SK-N-SH (cell line): ENCODE measurements around the gene ZBED3.

Experiments used
- EZH2phosphoT487 ChIP-seq: fragments of 200-600 bp; sonication (generic); IDR thresholded peaks from 2 replicates; pipeline ENCODE4 v1.6.1; 2017; ENCODE audit warnings: low read depth, mixed run types, mild to moderate bottlenecking, antibody characterized with exemption, moderate library complexity, borderline replicate concordance
- NRF1 ChIP-seq: IDR thresholded peaks from 2 replicates; pipeline ENCODE4 v1.6.1; 2012; ENCODE audit warnings: low read depth, mild to moderate bottlenecking, low read length
- POLR2AphosphoS5 ChIP-seq: IDR thresholded peaks from 2 replicates; pipeline ENCODE4 v1.6.1; 2012; ENCODE audit warnings: low read depth, low read length
- RAD21 ChIP-seq: IDR thresholded peaks from 2 replicates; pipeline ENCODE4 v1.6.1; 2012; ENCODE audit warnings: mild to moderate bottlenecking, low read length
- TCF12 ChIP-seq: IDR thresholded peaks from 2 replicates; pipeline ENCODE4 v1.4.0; 2012
- YY1 ChIP-seq: IDR thresholded peaks from 2 replicates; pipeline ENCODE4 v1.4.0; 2012; ENCODE audit warnings: low read depth, mild to moderate bottlenecking
- TF ChIP-seq, protein P1 (sequence below): fragments of 200-600 bp; sonication (generic); IDR thresholded peaks from 2 replicates; pipeline ENCODE4 v1.6.1; 2017; ENCODE audit warnings: antibody characterized with exemption, mild to moderate bottlenecking, moderate library complexity
- TF ChIP-seq, protein P2 (sequence below): IDR thresholded peaks from 2 replicates; pipeline ENCODE4 v1.6.1; 2012; ENCODE audit warnings: mild to moderate bottlenecking, low read depth, low read length, moderate library complexity

DNA sequence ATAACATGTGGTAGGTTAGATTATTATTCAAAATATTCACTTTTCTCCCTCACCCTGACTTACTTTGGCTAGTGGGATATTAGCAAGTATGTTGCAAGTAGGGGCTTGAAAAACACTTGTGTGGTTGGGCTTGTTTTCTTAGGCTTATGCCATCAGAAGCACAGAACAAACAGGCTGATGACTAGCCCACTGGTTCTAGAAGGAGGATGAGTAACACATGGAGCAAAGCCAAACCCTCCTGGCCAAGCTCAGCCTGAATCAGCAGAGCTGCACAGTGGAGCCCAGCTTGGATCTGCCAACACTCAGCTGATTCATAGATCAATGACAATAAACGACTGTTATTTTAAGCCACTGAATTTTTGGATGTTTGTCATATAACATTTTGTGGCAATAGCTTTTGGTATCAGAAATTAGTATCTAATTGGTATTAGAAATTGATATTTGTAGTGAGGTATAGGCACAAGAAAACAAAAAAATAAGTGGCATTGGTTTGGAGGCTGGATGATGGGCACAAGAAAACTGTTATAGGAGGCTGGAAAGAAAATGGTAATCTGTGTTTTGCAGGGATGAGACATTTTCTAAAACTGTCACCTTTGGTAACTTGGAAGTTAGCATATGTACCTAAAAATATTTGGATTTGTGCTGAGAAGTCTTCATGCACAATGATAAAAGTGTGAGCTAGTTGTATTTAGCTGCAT, 46.1 kb upstream of the ZBED3 start:
- TF ChIP-seq POLR2AphosphoS5, result peak; percentile 55; the same call in 1 of the 2 replicates
- TF ChIP-seq, protein P1, sequence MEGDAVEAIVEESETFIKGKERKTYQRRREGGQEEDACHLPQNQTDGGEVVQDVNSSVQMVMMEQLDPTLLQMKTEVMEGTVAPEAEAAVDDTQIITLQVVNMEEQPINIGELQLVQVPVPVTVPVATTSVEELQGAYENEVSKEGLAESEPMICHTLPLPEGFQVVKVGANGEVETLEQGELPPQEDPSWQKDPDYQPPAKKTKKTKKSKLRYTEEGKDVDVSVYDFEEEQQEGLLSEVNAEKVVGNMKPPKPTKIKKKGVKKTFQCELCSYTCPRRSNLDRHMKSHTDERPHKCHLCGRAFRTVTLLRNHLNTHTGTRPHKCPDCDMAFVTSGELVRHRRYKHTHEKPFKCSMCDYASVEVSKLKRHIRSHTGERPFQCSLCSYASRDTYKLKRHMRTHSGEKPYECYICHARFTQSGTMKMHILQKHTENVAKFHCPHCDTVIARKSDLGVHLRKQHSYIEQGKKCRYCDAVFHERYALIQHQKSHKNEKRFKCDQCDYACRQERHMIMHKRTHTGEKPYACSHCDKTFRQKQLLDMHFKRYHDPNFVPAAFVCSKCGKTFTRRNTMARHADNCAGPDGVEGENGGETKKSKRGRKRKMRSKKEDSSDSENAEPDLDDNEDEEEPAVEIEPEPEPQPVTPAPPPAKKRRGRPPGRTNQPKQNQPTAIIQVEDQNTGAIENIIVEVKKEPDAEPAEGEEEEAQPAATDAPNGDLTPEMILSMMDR, result no peak
- no peak for TF ChIP-seq NRF1
- TF ChIP-seq YY1, result no peak
- no peak for TF ChIP-seq EZH2phosphoT487
- TF ChIP-seq, protein P2, sequence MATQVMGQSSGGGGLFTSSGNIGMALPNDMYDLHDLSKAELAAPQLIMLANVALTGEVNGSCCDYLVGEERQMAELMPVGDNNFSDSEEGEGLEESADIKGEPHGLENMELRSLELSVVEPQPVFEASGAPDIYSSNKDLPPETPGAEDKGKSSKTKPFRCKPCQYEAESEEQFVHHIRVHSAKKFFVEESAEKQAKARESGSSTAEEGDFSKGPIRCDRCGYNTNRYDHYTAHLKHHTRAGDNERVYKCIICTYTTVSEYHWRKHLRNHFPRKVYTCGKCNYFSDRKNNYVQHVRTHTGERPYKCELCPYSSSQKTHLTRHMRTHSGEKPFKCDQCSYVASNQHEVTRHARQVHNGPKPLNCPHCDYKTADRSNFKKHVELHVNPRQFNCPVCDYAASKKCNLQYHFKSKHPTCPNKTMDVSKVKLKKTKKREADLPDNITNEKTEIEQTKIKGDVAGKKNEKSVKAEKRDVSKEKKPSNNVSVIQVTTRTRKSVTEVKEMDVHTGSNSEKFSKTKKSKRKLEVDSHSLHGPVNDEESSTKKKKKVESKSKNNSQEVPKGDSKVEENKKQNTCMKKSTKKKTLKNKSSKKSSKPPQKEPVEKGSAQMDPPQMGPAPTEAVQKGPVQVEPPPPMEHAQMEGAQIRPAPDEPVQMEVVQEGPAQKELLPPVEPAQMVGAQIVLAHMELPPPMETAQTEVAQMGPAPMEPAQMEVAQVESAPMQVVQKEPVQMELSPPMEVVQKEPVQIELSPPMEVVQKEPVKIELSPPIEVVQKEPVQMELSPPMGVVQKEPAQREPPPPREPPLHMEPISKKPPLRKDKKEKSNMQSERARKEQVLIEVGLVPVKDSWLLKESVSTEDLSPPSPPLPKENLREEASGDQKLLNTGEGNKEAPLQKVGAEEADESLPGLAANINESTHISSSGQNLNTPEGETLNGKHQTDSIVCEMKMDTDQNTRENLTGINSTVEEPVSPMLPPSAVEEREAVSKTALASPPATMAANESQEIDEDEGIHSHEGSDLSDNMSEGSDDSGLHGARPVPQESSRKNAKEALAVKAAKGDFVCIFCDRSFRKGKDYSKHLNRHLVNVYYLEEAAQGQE, result no peak
- no peak for TF ChIP-seq RAD21
- TF ChIP-seq TCF12, result peak; percentile 96
